Measurements from ENCODE around the gene DRAM1. TPM values are rescaled to one million over a fixed set of nuclear protein-coding genes. Genes with fewer than 3 reads are reported as not detected.
"Not testable (repeated sequence)": the region's sequence is repeated elsewhere in the genome, so short reads cannot be mapped to it uniquely, and the experiment has no call there.

The DRAM1 gene
- total RNA-seq, 4 donors from 2014 or later: 1.4 to 15.0 (median 6.0) TPM

DNA sequence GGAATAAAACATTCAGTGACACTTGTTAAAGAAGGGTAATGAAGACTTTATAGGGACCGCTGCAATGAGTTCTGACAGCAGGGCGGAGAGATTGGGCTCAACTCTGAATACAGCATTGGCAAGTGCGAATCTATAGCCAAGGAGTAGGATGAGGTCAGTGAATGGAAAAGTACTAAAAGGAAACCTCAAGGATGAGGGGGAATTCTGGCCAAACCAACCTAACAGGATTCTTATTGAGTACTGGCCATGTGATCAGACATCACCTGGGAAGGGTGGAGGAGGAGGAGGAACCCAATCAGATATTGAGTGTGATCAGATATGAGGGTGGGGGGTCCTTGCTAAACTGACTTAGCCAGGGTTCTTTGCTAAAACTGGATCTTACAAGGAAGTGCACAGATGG lies 31.0 kb downstream of the DRAM1 start:
- H3K27me3 ChIP-seq: no peaks in the 10 kb centered on the region
- intact Hi-C loops (cut with DNase I): no loop called here
- H3K4me1 ChIP-seq: peaks cover 0 to 3% (median 0%) of the 10 kb centered on the region in 3 donors
- no peaks in the 10 kb centered on the region for H3K9me3 ChIP-seq
- no peak for DNase-seq
- WGBS, 2 donors: 78 to 84% methylated on average over 3 of the region's 3 CpGs
- no peak overlapping the region for H3K27ac ChIP-seq
- H3K36me3 ChIP-seq: no peaks in the 10 kb centered on the region
- H3K4me3 ChIP-seq: no peak overlapping the region
- TF ChIP-seq, protein P1, sequence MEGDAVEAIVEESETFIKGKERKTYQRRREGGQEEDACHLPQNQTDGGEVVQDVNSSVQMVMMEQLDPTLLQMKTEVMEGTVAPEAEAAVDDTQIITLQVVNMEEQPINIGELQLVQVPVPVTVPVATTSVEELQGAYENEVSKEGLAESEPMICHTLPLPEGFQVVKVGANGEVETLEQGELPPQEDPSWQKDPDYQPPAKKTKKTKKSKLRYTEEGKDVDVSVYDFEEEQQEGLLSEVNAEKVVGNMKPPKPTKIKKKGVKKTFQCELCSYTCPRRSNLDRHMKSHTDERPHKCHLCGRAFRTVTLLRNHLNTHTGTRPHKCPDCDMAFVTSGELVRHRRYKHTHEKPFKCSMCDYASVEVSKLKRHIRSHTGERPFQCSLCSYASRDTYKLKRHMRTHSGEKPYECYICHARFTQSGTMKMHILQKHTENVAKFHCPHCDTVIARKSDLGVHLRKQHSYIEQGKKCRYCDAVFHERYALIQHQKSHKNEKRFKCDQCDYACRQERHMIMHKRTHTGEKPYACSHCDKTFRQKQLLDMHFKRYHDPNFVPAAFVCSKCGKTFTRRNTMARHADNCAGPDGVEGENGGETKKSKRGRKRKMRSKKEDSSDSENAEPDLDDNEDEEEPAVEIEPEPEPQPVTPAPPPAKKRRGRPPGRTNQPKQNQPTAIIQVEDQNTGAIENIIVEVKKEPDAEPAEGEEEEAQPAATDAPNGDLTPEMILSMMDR (IDR thresholded peaks at IDR 0.05): no peak
- TF ChIP-seq POLR2A (IDR thresholded peaks at IDR 0.05): no peak

DNA sequence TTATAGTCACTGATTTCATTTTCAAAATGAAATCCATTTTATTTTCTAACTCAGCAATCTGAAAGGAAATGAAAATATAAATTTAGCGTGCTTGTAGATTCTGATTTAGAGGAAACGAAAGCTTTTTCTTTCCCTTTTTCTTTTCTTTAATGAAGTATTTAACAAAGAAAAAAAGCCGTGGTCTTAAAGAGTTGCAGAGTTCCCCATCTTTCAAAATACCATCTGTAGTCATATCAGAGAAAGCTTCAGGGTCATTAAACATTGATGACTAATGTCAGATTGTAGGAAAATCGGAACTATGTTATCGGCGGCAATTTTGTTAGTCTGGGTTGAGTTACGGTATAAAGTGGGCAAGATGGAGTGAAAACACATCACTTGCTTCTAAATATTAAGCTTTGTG lies 32.3 kb downstream of the DRAM1 start:
- Histone ChIP-seq H3K36me3 (no peaks in the 10 kb centered on the region), H3K9me3 (no peaks in the 10 kb centered on the region), H3K27me3 (no peaks in the 10 kb centered on the region), H3K4me1 (peaks cover 0 to 3% (median 0%) of the 10 kb centered on the region in 3 donors), H3K4me3 (no peak overlapping the region), H3K27ac (no peak overlapping the region)
- WGBS, 2 donors: 64 to 70% methylated on average over 7 of the region's 7 CpGs
- TF ChIP-seq POLR2A (IDR thresholded peaks at IDR 0.05): no peak
- TF ChIP-seq, protein P1 (IDR thresholded peaks at IDR 0.05): no peak
- DNase-seq: no peak
- intact Hi-C loops (cut with DNase I): no loop called here

- intact Hi-C loops (cut with DNase I): no loop called here
- Histone ChIP-seq H3K9me3 (no peaks in the 10 kb centered on the region), H3K27me3 (no peaks in the 10 kb centered on the region), H3K4me1 (peaks cover 0 to 9% (median 0%) of the 10 kb centered on the region in 3 donors), H3K27ac (no peak overlapping the region), H3K36me3 (no peaks in the 10 kb centered on the region), H3K4me3 (no peak overlapping the region)
- DNase-seq: no peak
- WGBS, 2 donors: 78 to 85% methylated on average over 5 of the region's 5 CpGs
- TF ChIP-seq, protein P1 (IDR thresholded peaks at IDR 0.05): no peak
- TF ChIP-seq POLR2A (IDR thresholded peaks at IDR 0.05): no peak
Observed at GRCh38 chr12:101915841-101916240, 38.5 kb downstream of the DRAM1 start.

DNA sequence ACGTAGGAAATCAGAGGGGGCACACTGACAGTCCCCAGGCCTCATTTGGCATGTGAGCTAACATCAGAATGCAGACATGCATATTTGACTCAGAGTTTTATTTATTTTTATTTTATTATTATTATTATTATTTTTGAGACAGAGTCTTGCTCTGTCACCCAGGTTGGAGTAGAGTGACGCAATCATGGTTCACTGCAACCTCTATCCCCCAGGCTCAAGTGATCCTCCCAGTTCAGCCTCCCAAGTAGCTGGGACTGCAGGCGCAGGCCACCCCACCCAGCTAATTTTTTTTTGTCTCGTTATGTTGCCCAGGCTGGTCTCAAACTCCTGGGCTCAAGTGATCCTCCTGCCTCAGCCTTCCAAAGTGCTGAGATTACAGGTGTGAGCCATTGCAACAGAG lies 41.4 kb downstream of the DRAM1 start:
- H3K27ac ChIP-seq; H3K4me1 ChIP-seq; H3K27me3 ChIP-seq; H3K9me3 ChIP-seq; DNase-seq; H3K4me3 ChIP-seq; H3K36me3 ChIP-seq; intact Hi-C loops (cut with DNase I): not testable (repeated sequence)
- 92 to 96% methylated on average over 4 of the region's 4 CpGs for WGBS, 2 donors

- Histone ChIP-seq H3K36me3 (peaks cover 0 to 6% (median 0%) of the 10 kb centered on the region in 3 donors), H3K9me3 (no peaks in the 10 kb centered on the region), H3K27ac (no peak overlapping the region), H3K4me3 (no peak overlapping the region), H3K27me3 (no peaks in the 10 kb centered on the region), H3K4me1 (peaks cover 0 to 9% (median 0%) of the 10 kb centered on the region in 3 donors)
- intact Hi-C loops (cut with DNase I): no loop called here
- TF ChIP-seq POLR2A (IDR thresholded peaks at IDR 0.05): no peak
- TF ChIP-seq, protein P1 (IDR thresholded peaks at IDR 0.05): no peak
- DNase-seq: no peak
- WGBS, 2 donors: 35 to 78% methylated on average over 3 of the region's 3 CpGs
Observed at GRCh38 chr12:101919447-101919846, 42.1 kb downstream of the DRAM1 start.

DNA sequence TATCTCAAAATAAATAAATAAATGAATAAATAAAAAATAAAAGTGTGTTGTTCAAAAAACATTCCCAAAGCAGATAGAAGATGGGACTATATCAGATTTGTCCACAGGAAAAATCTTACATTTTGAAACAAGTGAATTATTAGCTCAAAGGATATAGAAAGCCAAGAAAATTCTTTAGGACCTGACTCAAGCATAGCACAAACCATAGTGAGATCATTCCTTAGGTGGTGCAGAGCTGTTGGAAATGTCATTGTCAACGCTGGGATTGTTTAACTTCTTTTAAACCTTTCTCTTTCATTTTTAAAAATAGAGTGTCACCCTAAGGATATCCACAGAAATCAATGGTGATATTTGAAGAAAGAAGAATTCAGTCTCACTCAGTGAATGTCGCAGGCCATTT lies 43.5 kb downstream of the DRAM1 start:
- Histone ChIP-seq H3K27me3 (no peaks in the 10 kb centered on the region), H3K36me3 (peaks cover 0 to 6% (median 0%) of the 10 kb centered on the region in 3 donors), H3K4me3 (no peak overlapping the region), H3K4me1 (peaks cover 0 to 9% (median 0%) of the 10 kb centered on the region in 3 donors), H3K27ac (no peak overlapping the region), H3K9me3 (no peaks in the 10 kb centered on the region)
- 72 to 88% methylated on average over 2 of the region's 2 CpGs for whole genome bisulfite sequencing, 2 donors
- TF ChIP-seq, protein P1 (IDR thresholded peaks at IDR 0.05): no peak
- no peak for TF ChIP-seq POLR2A (IDR thresholded peaks at IDR 0.05)
- intact Hi-C loops (cut with DNase I): no loop called here
- DNase-seq: no peak
